ENCODE measurements around the gene TMEM150A.
A peak's percentile ranks its signal among the peaks of the same experiment; 100 is the strongest.

TMEM150A gene

DNA sequence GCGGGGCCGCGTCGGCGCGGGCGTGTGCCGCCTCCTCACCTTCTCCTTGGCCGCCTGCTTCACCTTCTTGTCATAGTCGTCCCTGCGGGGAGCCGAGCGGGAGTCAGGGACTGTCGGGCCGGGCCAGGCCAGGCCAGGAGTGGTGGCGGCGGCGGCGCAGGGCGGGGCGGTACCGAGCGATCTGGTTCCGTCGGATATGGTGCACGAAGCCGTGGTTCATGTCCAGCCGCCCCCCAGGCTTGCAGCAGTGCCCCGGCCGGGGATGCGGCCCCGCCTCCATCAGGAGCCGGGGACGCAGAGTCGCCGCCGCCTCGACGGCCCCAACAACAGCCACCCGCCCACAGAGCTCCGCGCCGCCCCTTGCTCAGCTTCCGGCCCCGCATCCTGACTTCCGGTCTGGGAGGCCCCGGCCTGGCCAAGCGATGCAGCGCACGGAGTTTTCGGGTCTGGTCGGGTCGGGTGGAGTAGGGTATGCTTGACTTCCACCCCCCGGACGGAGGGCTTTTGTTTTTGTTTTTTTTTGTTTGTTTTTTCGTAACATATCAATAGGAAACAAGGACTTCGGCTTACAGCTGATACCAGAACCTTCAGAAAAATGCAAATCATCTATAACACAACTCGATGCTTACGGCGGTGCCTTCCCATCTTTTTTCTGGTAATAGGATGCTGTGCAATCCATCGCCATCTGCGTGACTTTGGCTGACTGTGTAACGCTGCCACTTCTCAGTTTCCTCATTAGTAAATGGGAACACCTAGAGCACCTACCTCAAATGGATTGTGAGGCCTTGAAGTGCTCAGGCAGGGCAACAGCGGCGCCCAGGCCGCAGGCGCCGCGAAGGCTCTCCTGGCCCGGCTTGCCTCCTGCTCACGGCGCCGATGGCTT is 9.4 kb upstream of the TMEM150A start, which contains the start of gene C2orf68:
Gene C2orf68 (minus strand): TSS at position 362 of the 883 bp plus-strand sequence. CDS start 82 bp downstream, at position 280.
- no peaks in the 10 kb centered on the region for H3K36me3 ChIP-seq (ENCODE audit: insufficient read depth)
- peaks cover 2% of the 10 kb centered on the region; the same call in 1 of the 2 replicates for H4K20me1 ChIP-seq (ENCODE audit: insufficient read depth)
- H3K4me2 ChIP-seq, result peak within 1 kb of the TSS; percentile 72
- H3K27ac ChIP-seq, result no peak within 1 kb of the TSS; the same call in 1 of the 2 replicates
- no peak within 1 kb of the TSS for H3K4me3 ChIP-seq (IDR thresholded peaks at IDR 0.05; ENCODE audit: insufficient read depth, low read depth, low read length)
- H3K4me1 ChIP-seq (ENCODE audit: low read depth, poor library complexity, severe bottlenecking), result peaks cover 14% of the 10 kb centered on the region
- TF ChIP-seq, protein P1, sequence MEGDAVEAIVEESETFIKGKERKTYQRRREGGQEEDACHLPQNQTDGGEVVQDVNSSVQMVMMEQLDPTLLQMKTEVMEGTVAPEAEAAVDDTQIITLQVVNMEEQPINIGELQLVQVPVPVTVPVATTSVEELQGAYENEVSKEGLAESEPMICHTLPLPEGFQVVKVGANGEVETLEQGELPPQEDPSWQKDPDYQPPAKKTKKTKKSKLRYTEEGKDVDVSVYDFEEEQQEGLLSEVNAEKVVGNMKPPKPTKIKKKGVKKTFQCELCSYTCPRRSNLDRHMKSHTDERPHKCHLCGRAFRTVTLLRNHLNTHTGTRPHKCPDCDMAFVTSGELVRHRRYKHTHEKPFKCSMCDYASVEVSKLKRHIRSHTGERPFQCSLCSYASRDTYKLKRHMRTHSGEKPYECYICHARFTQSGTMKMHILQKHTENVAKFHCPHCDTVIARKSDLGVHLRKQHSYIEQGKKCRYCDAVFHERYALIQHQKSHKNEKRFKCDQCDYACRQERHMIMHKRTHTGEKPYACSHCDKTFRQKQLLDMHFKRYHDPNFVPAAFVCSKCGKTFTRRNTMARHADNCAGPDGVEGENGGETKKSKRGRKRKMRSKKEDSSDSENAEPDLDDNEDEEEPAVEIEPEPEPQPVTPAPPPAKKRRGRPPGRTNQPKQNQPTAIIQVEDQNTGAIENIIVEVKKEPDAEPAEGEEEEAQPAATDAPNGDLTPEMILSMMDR (conservative IDR thresholded peaks at IDR 0.05; ENCODE audit: low read depth, low read length), result no peak
- H2AFZ ChIP-seq (ENCODE audit: low read depth), result peak within 1 kb of the TSS; percentile 88
- peaks cover 13% of the 10 kb centered on the region for H3K79me2 ChIP-seq (ENCODE audit: insufficient read depth, low read depth)
- peak within 1 kb of the TSS; percentile 38; the same call in 1 of the 2 replicates for H3K9ac ChIP-seq
- H3K27me3 ChIP-seq (ENCODE audit: insufficient read depth, low read depth), result no peaks in the 10 kb centered on the region

DNA sequence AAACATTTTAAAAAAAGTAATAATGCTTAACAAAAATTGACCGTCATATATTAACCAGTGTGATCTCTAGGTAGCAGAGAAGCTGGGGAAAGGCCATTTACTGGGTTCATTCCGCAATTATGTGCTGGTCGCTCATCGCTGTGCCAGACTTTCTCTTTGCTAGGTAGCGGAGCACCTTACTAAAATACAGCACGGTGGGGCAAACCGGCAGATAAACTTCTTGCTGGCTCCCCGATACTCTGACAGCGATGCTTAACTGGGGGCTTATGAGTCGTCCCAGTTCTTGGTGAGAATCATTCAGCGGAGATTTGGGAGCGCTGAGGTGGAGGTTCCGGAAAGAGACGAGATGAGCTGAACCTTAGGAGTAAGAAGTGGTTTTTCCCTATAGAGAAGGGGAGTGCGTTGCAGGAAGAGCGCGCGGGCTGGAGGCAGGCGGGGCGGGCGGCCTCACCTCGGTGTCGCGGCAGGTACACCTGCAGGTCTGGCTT is 8.8 kb upstream of the TMEM150A start:
- peak overlapping the region; percentile 88 for H2AFZ ChIP-seq (ENCODE audit: low read depth)
- no peak overlapping the region for H3K4me3 ChIP-seq (IDR thresholded peaks at IDR 0.05; ENCODE audit: insufficient read depth, low read depth, low read length)
- no peaks in the 10 kb centered on the region for H3K27me3 ChIP-seq (ENCODE audit: insufficient read depth, low read depth)
- peaks cover 6% of the 10 kb centered on the region; the same call in 1 of the 2 replicates for H3K79me2 ChIP-seq (ENCODE audit: insufficient read depth, low read depth)
- peak overlapping the region; percentile 72 for H3K4me2 ChIP-seq
- H4K20me1 ChIP-seq (ENCODE audit: insufficient read depth), result no peaks in the 10 kb centered on the region
- H3K9ac ChIP-seq, result peak overlapping the region; percentile 38; the same call in 1 of the 2 replicates
- TF ChIP-seq, protein P1 (conservative IDR thresholded peaks at IDR 0.05; ENCODE audit: low read depth, low read length), result no peak
- peaks cover 12% of the 10 kb centered on the region for H3K4me1 ChIP-seq (ENCODE audit: low read depth, poor library complexity, severe bottlenecking)
- H3K27ac ChIP-seq, result no peak overlapping the region
- H3K36me3 ChIP-seq (ENCODE audit: insufficient read depth), result no peaks in the 10 kb centered on the region

DNA sequence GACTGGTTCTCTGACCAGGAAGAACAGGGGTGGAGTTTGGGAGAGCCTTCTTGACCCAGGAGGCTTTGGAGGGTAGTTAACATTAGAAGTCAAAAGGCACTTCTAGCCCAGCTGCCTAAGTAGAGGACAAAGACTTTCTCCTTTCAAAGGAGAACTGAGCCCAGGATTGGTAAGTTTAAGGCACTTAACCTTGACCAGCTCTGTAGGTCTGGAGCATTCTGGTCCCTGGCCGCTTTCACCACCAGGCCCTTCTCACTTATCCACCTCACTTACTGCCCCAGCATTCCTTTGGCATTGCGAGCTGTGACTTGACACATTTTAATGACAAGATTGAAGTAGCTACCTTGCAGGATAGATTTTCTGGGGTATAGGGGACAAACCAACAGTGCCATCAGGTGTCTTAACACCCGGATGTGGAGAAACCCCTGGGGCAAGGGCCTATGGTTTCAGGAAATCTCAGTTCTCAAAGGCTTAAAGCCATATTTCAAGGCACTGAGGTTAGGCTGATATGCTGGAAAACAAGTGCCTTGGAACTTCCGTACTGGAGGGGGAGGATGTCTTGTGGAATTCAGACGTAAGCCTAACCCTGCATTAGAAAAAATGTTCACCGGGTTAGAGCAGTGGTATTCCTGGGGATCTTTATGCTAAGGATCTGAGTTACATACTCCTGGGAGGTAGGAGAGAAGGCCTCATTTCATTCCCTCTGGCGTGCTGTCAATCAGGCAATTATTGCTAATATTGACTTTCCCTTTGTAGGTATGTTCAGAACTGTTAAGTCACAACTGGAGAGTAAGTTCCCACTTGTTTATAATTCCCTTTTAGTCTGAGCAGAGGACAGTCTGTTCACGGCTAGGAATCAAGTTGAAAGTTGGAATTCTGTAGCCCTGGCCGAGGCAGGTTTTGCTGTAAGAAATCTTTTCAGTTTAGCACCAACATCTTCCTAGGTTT is 5.0 kb upstream of the TMEM150A start:
- Histone ChIP-seq H3K9ac (no peak overlapping the region), H3K4me2 (no peak overlapping the region), H2AFZ (ENCODE audit: low read depth) (no peak overlapping the region), H3K36me3 (ENCODE audit: insufficient read depth) (no peaks in the 10 kb centered on the region), H4K20me1 (ENCODE audit: insufficient read depth) (no peaks in the 10 kb centered on the region), H3K27me3 (ENCODE audit: insufficient read depth, low read depth) (no peaks in the 10 kb centered on the region), H3K79me2 (ENCODE audit: insufficient read depth, low read depth) (0 out of 2 replicates have a peak, but pooled peaks cover 4% of the 10 kb centered on the region), H3K4me1 (ENCODE audit: low read depth, poor library complexity, severe bottlenecking) (peaks cover 23% of the 10 kb centered on the region), H3K27ac (no peak overlapping the region), H3K4me3 (IDR thresholded peaks at IDR 0.05; ENCODE audit: insufficient read depth, low read depth, low read length) (no peak overlapping the region)
- TF ChIP-seq, protein P1 (conservative IDR thresholded peaks at IDR 0.05; ENCODE audit: low read depth, low read length), result no peak

DNA sequence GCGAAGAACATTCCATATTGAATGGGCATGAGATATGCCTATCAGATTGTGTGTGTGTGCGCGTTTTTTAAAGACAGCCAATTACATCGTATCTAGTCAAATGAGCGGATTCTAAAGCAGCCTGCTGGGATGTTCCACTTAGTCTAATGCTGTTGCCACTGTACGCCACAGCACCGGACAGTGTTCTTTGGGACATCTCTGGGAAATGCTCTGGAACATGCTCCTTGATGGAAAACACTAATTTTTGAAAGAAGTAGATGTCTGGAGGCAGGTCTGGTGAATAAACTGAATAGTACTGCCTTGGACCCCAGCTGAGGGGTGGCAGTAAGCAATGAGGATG is 3.6 kb upstream of the TMEM150A start:
- no peak overlapping the region for H3K4me2 ChIP-seq

More for the DNA sequence above, 3.6 kb upstream of the TMEM150A start:
- no peaks in the 10 kb centered on the region for H4K20me1 ChIP-seq (ENCODE audit: insufficient read depth)
- no peaks in the 10 kb centered on the region for H3K36me3 ChIP-seq (ENCODE audit: insufficient read depth)
- H3K79me2 ChIP-seq (ENCODE audit: insufficient read depth, low read depth), result 0 out of 2 replicates have a peak, but pooled peaks cover under 1% of the 10 kb centered on the region
- H3K9ac ChIP-seq, result no peak overlapping the region
- no peaks in the 10 kb centered on the region for H3K27me3 ChIP-seq (ENCODE audit: insufficient read depth, low read depth)
- H2AFZ ChIP-seq (ENCODE audit: low read depth), result no peak overlapping the region
- TF ChIP-seq, protein P1 (conservative IDR thresholded peaks at IDR 0.05; ENCODE audit: low read depth, low read length), result no peak
- H3K27ac ChIP-seq, result no peak overlapping the region
- no peak overlapping the region for H3K4me3 ChIP-seq (IDR thresholded peaks at IDR 0.05; ENCODE audit: insufficient read depth, low read depth, low read length)
- peaks cover 19% of the 10 kb centered on the region for H3K4me1 ChIP-seq (ENCODE audit: low read depth, poor library complexity, severe bottlenecking)
